ENCODE data around the gene DOK7. TPM values are rescaled to one million over a fixed set of nuclear protein-coding genes. Genes with fewer than 3 reads are reported as not detected.

DOK7 gene
- total and polyA plus RNA-seq, 12 donors, result 30.3 to 89.7 (median 39.0) TPM

- ATAC-seq, result no peak
- TF ChIP-seq, protein P1, sequence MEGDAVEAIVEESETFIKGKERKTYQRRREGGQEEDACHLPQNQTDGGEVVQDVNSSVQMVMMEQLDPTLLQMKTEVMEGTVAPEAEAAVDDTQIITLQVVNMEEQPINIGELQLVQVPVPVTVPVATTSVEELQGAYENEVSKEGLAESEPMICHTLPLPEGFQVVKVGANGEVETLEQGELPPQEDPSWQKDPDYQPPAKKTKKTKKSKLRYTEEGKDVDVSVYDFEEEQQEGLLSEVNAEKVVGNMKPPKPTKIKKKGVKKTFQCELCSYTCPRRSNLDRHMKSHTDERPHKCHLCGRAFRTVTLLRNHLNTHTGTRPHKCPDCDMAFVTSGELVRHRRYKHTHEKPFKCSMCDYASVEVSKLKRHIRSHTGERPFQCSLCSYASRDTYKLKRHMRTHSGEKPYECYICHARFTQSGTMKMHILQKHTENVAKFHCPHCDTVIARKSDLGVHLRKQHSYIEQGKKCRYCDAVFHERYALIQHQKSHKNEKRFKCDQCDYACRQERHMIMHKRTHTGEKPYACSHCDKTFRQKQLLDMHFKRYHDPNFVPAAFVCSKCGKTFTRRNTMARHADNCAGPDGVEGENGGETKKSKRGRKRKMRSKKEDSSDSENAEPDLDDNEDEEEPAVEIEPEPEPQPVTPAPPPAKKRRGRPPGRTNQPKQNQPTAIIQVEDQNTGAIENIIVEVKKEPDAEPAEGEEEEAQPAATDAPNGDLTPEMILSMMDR (IDR thresholded peaks at IDR 0.05), result no peak
- no peak overlapping the region for H3K27ac ChIP-seq
- WGBS, 2 donors, result 82 to 91% methylated on average over 21 to 22 of the region's 22 CpGs
- H3K9me3 ChIP-seq, result no peaks in the 10 kb centered on the region
- DNase-seq, result peak in 1 of 2 donors; percentile 9
- intact Hi-C loops (cut with DNase I), result no loop called here
- H3K4me1 ChIP-seq, result no peaks in the 10 kb centered on the region
- peaks cover 0 to 11% (median 0%) of the 10 kb centered on the region in 9 donors for H3K36me3 ChIP-seq
- H3K27me3 ChIP-seq, result no peaks in the 10 kb centered on the region
- H3K4me3 ChIP-seq, result no peak overlapping the region
These were observed 26.9 kb upstream of the DOK7 start for GRCh38 chr4:3436048-3436797.

DNA sequence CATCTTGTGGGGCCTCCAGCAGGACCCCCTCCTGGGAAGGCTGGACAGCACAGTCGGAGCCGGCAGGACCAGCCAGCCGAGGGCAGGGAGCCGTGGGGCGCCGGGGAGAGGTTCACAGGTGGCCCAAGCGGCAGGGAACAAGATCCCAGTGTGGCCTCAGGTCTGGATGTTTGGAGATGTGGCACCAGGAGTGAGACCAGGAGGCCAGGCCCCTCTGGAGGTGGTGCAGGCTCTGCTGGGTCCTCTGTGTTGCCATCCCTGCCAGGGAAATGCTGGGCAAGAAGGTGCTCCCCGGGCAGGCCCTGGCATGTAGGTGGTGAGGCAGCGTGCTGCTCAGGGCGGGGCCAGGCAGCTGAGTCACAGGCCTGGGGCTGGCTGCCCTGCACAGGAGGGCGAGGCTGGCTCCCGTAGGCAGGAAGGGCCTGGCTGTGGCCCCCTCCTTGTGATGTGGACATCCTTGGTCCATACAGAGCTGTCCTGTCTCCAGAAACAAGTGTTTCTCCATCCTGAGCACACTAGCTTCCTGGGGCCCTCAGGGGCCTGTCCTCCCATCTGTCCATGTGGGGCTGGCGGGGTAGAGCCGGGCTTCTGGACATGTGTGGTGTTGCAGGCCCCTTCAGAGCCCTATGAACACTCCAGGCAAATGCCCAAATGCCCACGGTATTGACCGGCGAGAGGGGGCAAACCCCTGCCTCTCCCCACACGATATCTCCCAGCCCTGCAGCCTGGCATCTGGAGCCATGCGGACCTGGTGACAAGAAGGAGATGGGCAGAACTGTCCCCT, 26.1 kb upstream of the DOK7 start:
- TF ChIP-seq, protein P1 (IDR thresholded peaks at IDR 0.05), result no peak
- Histone ChIP-seq H3K4me3 (no peak overlapping the region), H3K9me3 (no peaks in the 10 kb centered on the region), H3K27ac (no peak overlapping the region), H3K4me1 (no peaks in the 10 kb centered on the region), H3K27me3 (no peaks in the 10 kb centered on the region), H3K36me3 (peaks cover 0 to 4% (median 0%) of the 10 kb centered on the region in 9 donors)
- peak in 1 of 2 donors; percentile 8 for DNase-seq
- WGBS, 2 donors, result 88 to 89% methylated on average over 19 of the region's 19 CpGs
- peak in 2 of 8 donors; percentile 17 to 44 for ATAC-seq
- intact Hi-C loops (cut with DNase I), result no loop called here

GRCh38 chr4:3437582-3437936, 25.5 kb upstream of the DOK7 start:
- H3K36me3 ChIP-seq, result no peaks in the 10 kb centered on the region
- no peaks in the 10 kb centered on the region for H3K9me3 ChIP-seq
- intact Hi-C loops (cut with DNase I), result no loop called here
- DNase-seq (no peak), ATAC-seq (no peak)
- no peak overlapping the region for H3K4me3 ChIP-seq
- no peak overlapping the region for H3K27ac ChIP-seq
- H3K4me1 ChIP-seq, result no peaks in the 10 kb centered on the region
- TF ChIP-seq, protein P1 (IDR thresholded peaks at IDR 0.05), result no peak
- WGBS, 2 donors, result 85 to 88% methylated on average over 9 of the region's 9 CpGs
- H3K27me3 ChIP-seq, result no peaks in the 10 kb centered on the region

GRCh38 chr4:3437998-3438846, 24.9 kb upstream of the DOK7 start:
- H3K27me3 ChIP-seq, result no peaks in the 10 kb centered on the region
- DNase-seq (peak in 1 of 2 donors; percentile 9), ATAC-seq (no peak)
- no peak overlapping the region for H3K4me3 ChIP-seq
- no peak overlapping the region for H3K27ac ChIP-seq
- no peaks in the 10 kb centered on the region for H3K36me3 ChIP-seq
- H3K9me3 ChIP-seq, result no peaks in the 10 kb centered on the region
- 68 to 72% methylated on average over 28 of the region's 28 CpGs for WGBS, 2 donors
- TF ChIP-seq, protein P1 (IDR thresholded peaks at IDR 0.05), result no peak
- peaks cover 0 to 2% (median 0%) of the 10 kb centered on the region in 9 donors for H3K4me1 ChIP-seq
- intact Hi-C loops (cut with DNase I), result no loop called here

Data from heart right ventricle (tissue), 16 donors.